ENCODE results near the gene MFAP2. TPM values are rescaled to one million over a fixed set of nuclear protein-coding genes. Genes with fewer than 3 reads are reported as not detected.
"Not testable (repeated sequence)": the region's sequence is repeated elsewhere in the genome, so short reads cannot be mapped to it uniquely, and the experiment has no call there.

Gene MFAP2
- total RNA-seq, 4 donors from 2014 or later = 3.9 to 16.0 (median 5.4) TPM

- DNase-seq (ENCODE audit: low spot score in 2 of 2) = no peak
- no peak overlapping the region for H3K4me3 ChIP-seq (ENCODE audit: low read depth, poor library complexity, severe bottlenecking)
- TF ChIP-seq POLR2A (IDR thresholded peaks at IDR 0.05) (no peak), CTCF (IDR thresholded peaks at IDR 0.05) (no peak)
- WGBS, 2 donors = 92 to 94% methylated on average over 8 of the region's 8 CpGs
- intact Hi-C loops (cut with DNase I; ENCODE audit: low total_unique reads) = no loop called here
Measured at GRCh38 chr1:16956775-16957174, 23.6 kb downstream of the MFAP2 start.

- no peak overlapping the region for H3K4me3 ChIP-seq (ENCODE audit: low read depth, poor library complexity, severe bottlenecking)
- intact Hi-C loops (cut with DNase I; ENCODE audit: low total_unique reads) = no loop called here
- DNase-seq (ENCODE audit: low spot score in 2 of 2) = no peak
- WGBS, 2 donors = 86 to 87% methylated on average over 25 of the region's 25 CpGs
- no peak for TF ChIP-seq POLR2A (IDR thresholded peaks at IDR 0.05)
- TF ChIP-seq CTCF (IDR thresholded peaks at IDR 0.05) = no peak
Measured at GRCh38 chr1:16955186-16955585, 25.2 kb downstream of the MFAP2 start.

GRCh38 chr1:16954579-16954978 is 25.8 kb downstream of the MFAP2 start:
- no peak for TF ChIP-seq CTCF (IDR thresholded peaks at IDR 0.05)
- no peak for TF ChIP-seq POLR2A (IDR thresholded peaks at IDR 0.05)
- no peak for DNase-seq (ENCODE audit: low spot score in 2 of 2)
- intact Hi-C loops (cut with DNase I; ENCODE audit: low total_unique reads) = no loop called here
- 97 to 100% methylated on average over 2 to 12 of the region's 18 CpGs for WGBS, 2 donors
- no peak overlapping the region for H3K4me3 ChIP-seq (ENCODE audit: low read depth, poor library complexity, severe bottlenecking)

- DNase-seq (ENCODE audit: low spot score in 2 of 2); H3K4me3 ChIP-seq (ENCODE audit: low read depth, poor library complexity, severe bottlenecking); intact Hi-C loops (cut with DNase I; ENCODE audit: low total_unique reads): not testable (repeated sequence)
- WGBS, 2 donors = 87 to 95% methylated on average over 4 of the region's 4 CpGs
Measured at GRCh38 chr1:16952376-16952775, 28.0 kb downstream of the MFAP2 start.

GRCh38 chr1:16949026-16949425 is 31.4 kb downstream of the MFAP2 start:
- WGBS, 2 donors = 41 to 47% methylated on average over 7 of the region's 7 CpGs
- H3K4me3 ChIP-seq (ENCODE audit: low read depth, poor library complexity, severe bottlenecking); intact Hi-C loops (cut with DNase I; ENCODE audit: low total_unique reads); DNase-seq (ENCODE audit: low spot score in 2 of 2): not testable (repeated sequence)

GRCh38 chr1:16948282-16948891 is 32.0 kb downstream of the MFAP2 start:
- intact Hi-C loops (cut with DNase I; ENCODE audit: low total_unique reads); DNase-seq (ENCODE audit: low spot score in 2 of 2); H3K4me3 ChIP-seq (ENCODE audit: low read depth, poor library complexity, severe bottlenecking): not testable (repeated sequence)
- 54 to 57% methylated on average over 26 of the region's 26 CpGs for WGBS, 2 donors

- H3K4me3 ChIP-seq (ENCODE audit: low read depth, poor library complexity, severe bottlenecking) = no peak overlapping the region
- no peak for TF ChIP-seq CTCF (IDR thresholded peaks at IDR 0.05)
- DNase-seq (ENCODE audit: low spot score in 2 of 2) = no peak
- intact Hi-C loops (cut with DNase I; ENCODE audit: low total_unique reads) = no loop called here
- WGBS, 2 donors = 90% methylated on average over 19 of the region's 19 CpGs
Measured at GRCh38 chr1:16946646-16947045, 33.8 kb downstream of the MFAP2 start.

GRCh38 chr1:16946185-16946584 is 34.2 kb downstream of the MFAP2 start:
- DNase-seq (ENCODE audit: low spot score in 2 of 2); H3K4me3 ChIP-seq (ENCODE audit: low read depth, poor library complexity, severe bottlenecking); intact Hi-C loops (cut with DNase I; ENCODE audit: low total_unique reads): not testable (repeated sequence)
- WGBS, 2 donors = 91 to 94% methylated on average over 13 of the region's 13 CpGs

- H3K4me3 ChIP-seq (ENCODE audit: low read depth, poor library complexity, severe bottlenecking); DNase-seq (ENCODE audit: low spot score in 2 of 2); intact Hi-C loops (cut with DNase I; ENCODE audit: low total_unique reads): not testable (repeated sequence)
- 76 to 93% methylated on average over 2 to 4 of the region's 9 CpGs for WGBS, 2 donors
Measured at GRCh38 chr1:16945512-16945911, 34.9 kb downstream of the MFAP2 start.
